Mesenchymal stem cell (in vitro differentiated cells and primary cell): Measurements from ENCODE around the gene ASAP2.
A peak's percentile ranks its signal among the peaks of the same experiment; 100 is the strongest.

Experiments used
- DNase-seq: peaks from one replicate; pipeline ENCODE4 v3.0.0-alpha.2; 2013
- H2AFZ ChIP-seq: one replicate; pipeline ENCODE4 v1.6.1; 2013; ENCODE audit warnings: low read depth, mild to moderate bottlenecking, control low read depth, inconsistent platforms, low read length, moderate library complexity
- H2AK5ac ChIP-seq: 2 replicates; pipeline ENCODE4 v1.6.1; 2013; ENCODE audit warnings: low read length, moderate library complexity, mild to moderate bottlenecking, inconsistent platforms; ENCODE audit not compliant: severe bottlenecking
- H2BK120ac ChIP-seq: one replicate; pipeline ENCODE4 v1.6.1; 2013; ENCODE audit warnings: low read depth, mild to moderate bottlenecking, inconsistent platforms, low read length, moderate library complexity
- H2BK12ac ChIP-seq, 2 experiments: one replicate each; pipeline ENCODE4 v1.6.1; 2013; ENCODE audit warnings: inconsistent platforms in 2 of 2, low read length in 2 of 2, mild to moderate bottlenecking in 2 of 2, moderate library complexity in 2 of 2, control low read depth in 1 of 2
- H2BK15ac ChIP-seq: one replicate; pipeline ENCODE4 v1.6.1; 2013; ENCODE audit warnings: mild to moderate bottlenecking, low read depth, inconsistent platforms; ENCODE audit not compliant: poor library complexity, severe bottlenecking
- H2BK5ac ChIP-seq: 2 replicates; pipeline ENCODE4 v1.6.1; 2013; ENCODE audit warnings: low read depth, mild to moderate bottlenecking, low read length, control low read depth, inconsistent platforms; ENCODE audit not compliant: poor library complexity, severe bottlenecking
- H3K14ac ChIP-seq, 2 experiments: one replicate each; pipeline ENCODE4 v1.6.1; 2013; ENCODE audit warnings: inconsistent platforms in 2 of 2, low read length in 2 of 2, control low read depth in 1 of 2, mild to moderate bottlenecking in 1 of 2, moderate library complexity in 1 of 2
- H3K18ac ChIP-seq, 2 experiments: one replicate each; pipeline ENCODE4 v1.6.1; 2013; ENCODE audit warnings: inconsistent platforms in 2 of 2, low read length in 2 of 2, control low read depth in 1 of 2, low read depth in 1 of 2, mild to moderate bottlenecking in 1 of 2
- H3K23ac ChIP-seq, 2 experiments: one replicate each; pipeline ENCODE4 v1.6.1; 2013; ENCODE audit warnings: inconsistent platforms in 2 of 2, low read length in 2 of 2, mild to moderate bottlenecking in 2 of 2, moderate library complexity in 2 of 2, control low read depth in 1 of 2
- H3K27ac ChIP-seq: 2 replicates; pipeline ENCODE4 v1.5.1; 2013; ENCODE audit warnings: mild to moderate bottlenecking, moderate library complexity, low read length, control low read depth, inconsistent platforms; ENCODE audit not compliant: poor library complexity, severe bottlenecking
- H3K27me3 ChIP-seq, 2 experiments: 2 replicates each; pipeline versions ENCODE4 v1.6.1 to v1.7.0; 2013; ENCODE audit warnings: low read length in 2 of 2, mild to moderate bottlenecking in 2 of 2, moderate library complexity in 2 of 2, control low read depth in 1 of 2, inconsistent platforms in 1 of 2; ENCODE audit not compliant: control insufficient read depth in 1 of 2, insufficient read depth in 1 of 2
- H3K36me3 ChIP-seq, 2 experiments: 2 replicates each; pipeline versions ENCODE4 v1.6.1 to v1.7.0; 2013; ENCODE audit warnings: low read length in 2 of 2, control low read depth in 1 of 2, inconsistent platforms in 1 of 2, low read depth in 1 of 2, mild to moderate bottlenecking in 1 of 2; ENCODE audit not compliant: insufficient read depth in 2 of 2, control insufficient read depth in 1 of 2
- H3K4ac ChIP-seq, 2 experiments: one replicate each; pipeline ENCODE4 v1.6.1; 2013; ENCODE audit warnings: inconsistent platforms in 2 of 2, low read length in 2 of 2, mild to moderate bottlenecking in 2 of 2, moderate library complexity in 2 of 2, control low read depth in 1 of 2, low read depth in 1 of 2
- H3K4me1 ChIP-seq: 2 replicates; pipeline ENCODE4 v1.6.1; 2013; ENCODE audit warnings: low read depth, low read length, control low read depth; ENCODE audit not compliant: control insufficient read depth, insufficient read depth
- H3K4me2 ChIP-seq: 2 replicates; pipeline ENCODE4 v1.6.1; 2013; ENCODE audit warnings: low read length, mild to moderate bottlenecking, inconsistent platforms; ENCODE audit not compliant: poor library complexity, severe bottlenecking
- H3K4me3 ChIP-seq, 2 experiments: 2 replicates each; pipeline versions ENCODE4 v1.5.1 to v1.7.0; 2013; ENCODE audit warnings: low read length in 2 of 2, mild to moderate bottlenecking in 2 of 2, control low read depth in 1 of 2, low read depth in 1 of 2; ENCODE audit not compliant: insufficient read depth in 1 of 2
- H3K79me1 ChIP-seq: replicated peaks from 2 replicates; pipeline ENCODE4 v1.6.1; 2013; ENCODE audit warnings: mild to moderate bottlenecking, control low read depth, low read length, inconsistent platforms; ENCODE audit not compliant: poor library complexity, severe bottlenecking
- H3K9ac ChIP-seq: 2 replicates; pipeline ENCODE4 v1.7.0; 2013; ENCODE audit warnings: mild to moderate bottlenecking, low read length, moderate library complexity
- H3K9me3 ChIP-seq: 2 replicates; pipeline ENCODE4 v1.7.0; 2013; ENCODE audit warnings: mild to moderate bottlenecking, low read length; ENCODE audit not compliant: control insufficient read depth
- H4K8ac ChIP-seq: one replicate; pipeline ENCODE4 v1.6.1; 2013; ENCODE audit warnings: inconsistent platforms, mild to moderate bottlenecking, low read length, moderate library complexity
- H4K91ac ChIP-seq: one replicate; pipeline ENCODE4 v1.6.1; 2013; ENCODE audit warnings: mild to moderate bottlenecking, low read length, inconsistent platforms
- WGBS: methylation state at CpG from one replicate; pipeline ENCODE4 v1.1.7; 2013; ENCODE audit warnings: mixed read lengths; 5-methylcytosine and 5-hydroxymethylcytosine counted together

ASAP2 gene

DNA sequence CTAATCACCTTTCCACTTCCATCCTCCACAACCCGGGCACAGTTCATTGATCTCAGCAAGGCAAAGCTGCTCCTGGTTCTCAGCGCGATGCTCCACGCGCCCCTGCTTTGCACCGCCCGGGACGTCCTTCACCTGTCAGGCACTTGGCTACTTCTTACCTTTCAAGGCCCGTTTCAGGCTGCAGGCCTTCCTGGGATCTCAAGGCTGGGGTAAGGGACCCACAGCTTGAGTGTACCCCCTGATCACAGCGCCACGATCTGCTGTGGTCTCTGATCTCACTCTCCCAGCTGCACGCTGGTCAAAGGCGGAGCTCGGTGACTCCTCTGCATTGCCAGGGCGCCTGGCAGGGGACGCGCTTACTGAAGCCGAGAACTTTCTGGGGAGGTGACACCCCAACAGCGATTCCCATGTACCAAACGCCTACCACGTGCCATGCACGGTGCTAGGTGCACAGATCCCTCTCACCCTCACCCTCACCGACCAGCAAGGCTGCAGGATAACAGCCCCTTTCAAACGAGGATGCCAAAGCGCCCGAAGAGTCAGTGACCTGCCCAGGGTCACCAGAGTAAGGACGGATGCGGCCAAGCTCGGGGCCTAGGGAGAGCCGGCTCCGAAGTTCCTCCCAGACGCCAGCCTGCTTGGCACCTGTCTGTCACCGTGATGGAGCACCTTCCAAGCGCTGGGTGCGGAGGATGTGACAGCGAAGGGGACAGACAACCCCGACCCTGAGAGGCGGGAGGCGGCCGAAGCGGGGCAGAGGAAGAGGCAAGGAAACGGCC, 215.9 kb downstream of the ASAP2 start:
- Histone ChIP-seq H3K14ac (peak overlapping the region in 1 of 2 experiments; percentile 49), H3K18ac (peak overlapping the region; percentile 95 to 99), H2BK12ac (peak overlapping the region in 1 of 2 experiments; percentile 64), H3K27me3 (no peaks in the 10 kb centered on the region), H2AK5ac (no peak overlapping the region), H3K4me3 (peak overlapping the region; percentile 91 to 96), H4K91ac (peak overlapping the region; percentile 8), H3K4ac (peak overlapping the region; percentile 7 to 55), H2BK120ac (peak overlapping the region; percentile 91), H2AFZ (peak overlapping the region; percentile 55), H4K8ac (peak overlapping the region; percentile 88), H2BK15ac (peak overlapping the region; percentile 100), H3K27ac (peak overlapping the region; percentile 7), H3K23ac (peak overlapping the region in 1 of 2 experiments; percentile 64), H2BK5ac (no peak overlapping the region), H3K4me2 (peak overlapping the region; percentile 85), H3K9me3 (no peaks in the 10 kb centered on the region), H3K36me3 (peaks cover 0 to 14% of the 10 kb centered on the region in 2 experiments), H3K4me1 (peaks cover 8% of the 10 kb centered on the region), H3K79me1 (peaks cover 22% of the 10 kb centered on the region), H3K9ac (peak overlapping the region; percentile 96)
- peak; percentile 60 for DNase-seq
- 7% methylated on average over 38 of the region's 42 CpGs for WGBS

DNA sequence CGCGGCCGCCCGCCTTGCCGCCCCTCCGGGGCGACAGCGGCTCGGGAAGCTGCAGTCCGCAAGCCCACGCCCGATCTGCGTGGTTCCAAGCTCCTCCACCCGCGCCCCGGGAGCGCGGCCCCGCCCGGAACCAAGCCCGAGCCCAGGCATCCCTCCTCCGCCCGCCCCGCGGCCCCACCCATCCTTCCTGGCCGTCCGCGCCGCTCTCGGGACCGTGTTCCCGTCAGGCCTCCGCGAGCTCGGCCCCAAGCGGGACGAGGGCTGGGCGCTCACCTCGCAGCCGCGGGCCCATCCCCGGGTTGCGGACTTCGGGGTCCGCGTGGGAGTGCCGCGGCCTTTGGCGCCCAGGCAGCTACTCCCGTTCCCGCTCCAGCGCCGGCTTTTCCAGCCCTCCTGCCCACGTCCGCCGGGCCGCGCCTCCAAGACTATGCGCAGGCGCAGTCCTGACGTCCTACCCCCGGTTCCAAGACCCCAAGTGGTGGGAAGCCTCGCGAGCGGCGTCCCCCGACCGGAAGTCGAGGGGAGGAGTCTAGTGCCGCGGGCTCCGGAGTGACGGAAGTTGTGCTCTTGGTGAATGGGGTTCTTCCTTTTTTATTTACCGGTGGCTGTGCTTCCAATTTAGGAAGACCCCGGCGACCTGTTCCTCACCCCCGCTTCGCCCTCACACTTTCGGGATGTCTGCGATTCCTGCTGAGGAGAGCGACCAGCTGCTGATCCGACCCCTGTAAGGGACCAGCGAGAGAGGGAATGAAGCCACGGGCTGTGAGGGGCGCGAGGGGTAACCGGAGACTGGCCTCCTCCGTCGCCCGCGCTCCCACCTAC, 216.7 kb downstream of the ASAP2 start, which contains the start of the genes CPSF3 and ITGB1BP1:
Gene CPSF3 (plus strand): TSS at position 555 of the 822 bp plus-strand sequence. CDS start 120 bp downstream, at position 675.
Gene ITGB1BP1 (minus strand): TSS at position 429 of the 822 bp plus-strand sequence. CDS start 4,831 bp downstream, outside the sequence.
- Histone ChIP-seq H2BK12ac (peak within 1 kb of the TSS in 1 of 2 experiments; percentile 64), H3K4me3 (peak within 1 kb of the TSS; percentile 91 to 96), H3K14ac (peak within 1 kb of the TSS in 1 of 2 experiments; percentile 94), H2BK5ac (peak within 1 kb of the TSS; percentile 92), H3K79me1 (peaks cover 23% of the 10 kb centered on the region), H3K23ac (peak within 1 kb of the TSS; percentile 61 to 64), H2AFZ (peak within 1 kb of the TSS; percentile 72), H2AK5ac (no peak within 1 kb of the TSS), H3K9me3 (no peaks in the 10 kb centered on the region), H2BK15ac (peak within 1 kb of the TSS; percentile 100), H3K18ac (peak within 1 kb of the TSS; percentile 95 to 99), H2BK120ac (peak within 1 kb of the TSS; percentile 91), H4K8ac (peak within 1 kb of the TSS; percentile 98), H3K27me3 (no peaks in the 10 kb centered on the region), H3K27ac (peak within 1 kb of the TSS; percentile 59), H3K9ac (peak within 1 kb of the TSS; percentile 96), H3K4me2 (peak within 1 kb of the TSS; percentile 85), H3K4me1 (peaks cover 8% of the 10 kb centered on the region), H3K4ac (peak within 1 kb of the TSS; percentile 7 to 87), H4K91ac (peak within 1 kb of the TSS; percentile 98), H3K36me3 (peaks cover 0 to 6% of the 10 kb centered on the region in 2 experiments)
- under 1% methylated on average over 70 of the region's 91 CpGs for WGBS
- peak; percentile 98 for DNase-seq

DNA sequence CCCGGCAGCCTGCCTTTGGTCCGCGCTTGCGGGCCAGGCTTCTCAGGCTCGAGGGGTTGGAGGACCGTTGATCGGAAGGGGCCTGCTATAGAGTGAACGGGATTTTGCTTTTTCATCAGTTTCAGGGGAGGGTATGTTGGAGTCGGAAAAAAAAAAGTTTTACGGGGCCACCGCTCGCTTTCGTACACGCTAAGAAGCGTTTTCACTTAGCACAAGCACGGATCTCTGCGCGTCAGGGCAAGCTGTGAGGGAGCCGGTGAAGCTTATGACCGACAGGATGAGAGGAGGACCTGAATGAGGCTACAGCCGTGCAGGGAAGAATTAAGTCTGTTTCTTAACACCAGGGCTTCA, 217.3 kb downstream of the ASAP2 start:
- Histone ChIP-seq H3K4me1 (peaks cover 8% of the 10 kb centered on the region), H3K9ac (peak overlapping the region; percentile 96), H2BK15ac (no peak overlapping the region), H3K23ac (peak overlapping the region in 1 of 2 experiments; percentile 61), H3K9me3 (no peaks in the 10 kb centered on the region), H2BK12ac (no peak overlapping the region), H3K4me3 (peak overlapping the region; percentile 87 to 91), H3K18ac (peak overlapping the region; percentile 63 to 93), H4K8ac (peak overlapping the region; percentile 98), H3K4ac (peak overlapping the region in 1 of 2 experiments; percentile 87), H2BK5ac (no peak overlapping the region), H2BK120ac (peak overlapping the region; percentile 24), H3K27me3 (no peaks in the 10 kb centered on the region), H2AFZ (peak overlapping the region; percentile 19), H3K27ac (peak overlapping the region; percentile 59), H4K91ac (peak overlapping the region; percentile 88), H3K79me1 (peaks cover 23% of the 10 kb centered on the region), H3K14ac (no peak overlapping the region), H3K4me2 (peak overlapping the region; percentile 76), H2AK5ac (no peak overlapping the region), H3K36me3 (peaks cover under 1 to 6% of the 10 kb centered on the region in 2 experiments)
- DNase-seq = peak; percentile 63
- under 1% methylated on average over 21 of the region's 21 CpGs for WGBS
